K562 (cell line): ENCODE results near the gene SLC12A6. TPM values are rescaled to one million over a fixed set of nuclear protein-coding genes. Genes with fewer than 3 reads are reported as not detected.

Experiments
- ATAC-seq: fragments of 200-7000 bp; cut with Tn5 transposase; 3 replicates; pipeline ENCODE4 v1.9.1; 2020; ENCODE audit warnings: moderate library complexity
- BruUV-seq: library from RNA; stranded (reverse); fragments of 400-500 nt; replicated peaks from 2 replicates; lab custom pipeline; 2021; lab: Mats Ljungman, UMichigan
- CTCF ChIA-PET: fragments of 300-600 bp; formaldehyde crosslinking; extraction: SDS; loops from one replicate; lab custom pipeline; 2021; ENCODE audit warnings: low intra/inter-chr PET ratio; lab: Yijun Ruan, JAX
- POLR2A ChIA-PET: fragments of 300-600, 350-650 bp; sonication (Branson Sonifier 250); formaldehyde crosslinking; extraction: SDS; loops from one replicate; lab custom pipeline; 2021; ENCODE audit warnings: antibody characterized with exemption, inconsistent platforms; lab: Yijun Ruan, JAX
- DNase-seq, 4 experiments: peaks; one replicate each; pipeline versions ENCODE4 v3.0.0 to v3.0.0-alpha.2; 2011 to 2018; ENCODE audit warnings: low spot score in 3 of 4, mixed read lengths in 3 of 4; ENCODE audit errors: extremely low read depth in 1 of 4
- FAIRE-seq: peaks from 2 replicates; lab custom pipeline; 2011; peaks lifted over from hg19 to GRCh38; lab: Jason Lieb, UNC
- H2AFZ ChIP-seq: 2 replicates; pipeline ENCODE4 v1.6.0; 2011; ENCODE audit warnings: low read depth, low read length, control low read depth, inconsistent platforms
- H3K27ac ChIP-seq: fragments of 200-600 bp; 3 replicates; pipeline ENCODE4 v1.8.0; 2011; ENCODE audit warnings: low read depth, mild to moderate bottlenecking, control low read depth, inconsistent platforms, low read length, moderate library complexity, mixed read lengths; ENCODE audit errors: extremely low read depth
- H3K27me3 ChIP-seq, 2 experiments: fragments of 300-600 bp in 1 of 2; 2 replicates in 1 of 2; 3 replicates in 1 of 2; pipeline versions ENCODE4 v1.6.0 to v1.8.0; 2011; ENCODE audit warnings: inconsistent platforms in 2 of 2, low read length in 2 of 2, mild to moderate bottlenecking in 1 of 2, mixed read lengths in 1 of 2, moderate library complexity in 1 of 2; ENCODE audit not compliant: control insufficient read depth in 2 of 2, insufficient read depth in 2 of 2
- H3K36me3 ChIP-seq: fragments of 300-600 bp; 3 replicates; pipeline ENCODE4 v1.8.0; 2011; ENCODE audit warnings: mild to moderate bottlenecking, low read length, inconsistent platforms; ENCODE audit not compliant: control insufficient read depth, insufficient read depth
- H3K4me1 ChIP-seq, 2 experiments: fragments of 200-600 bp in 1 of 2; replicated peaks in 1 of 2; 2 replicates in 1 of 2; 3 replicates in 1 of 2; pipeline versions ENCODE4 v1.5.1 to v1.8.0; 2011; ENCODE audit warnings: inconsistent platforms in 2 of 2, low read length in 2 of 2, mild to moderate bottlenecking in 1 of 2, mixed read lengths in 1 of 2, moderate library complexity in 1 of 2; ENCODE audit not compliant: control insufficient read depth in 2 of 2, insufficient read depth in 2 of 2
- H3K4me2 ChIP-seq: 2 replicates; pipeline ENCODE4 v1.6.1; 2011; ENCODE audit warnings: low read length, control low read depth, inconsistent platforms, mixed read lengths; ENCODE audit not compliant: insufficient read depth
- H3K4me3 ChIP-seq: fragments of 200-600 bp; sonication (generic), shearing (Covaris generic); 2 replicates; pipeline ENCODE4 v1.5.1; 2016; ENCODE audit warnings: control low read depth, inconsistent platforms
- H3K79me2 ChIP-seq: fragments of 200-600 bp; 3 replicates; pipeline ENCODE4 v1.8.0; 2011; ENCODE audit warnings: low read length, inconsistent platforms; ENCODE audit not compliant: control insufficient read depth, insufficient read depth
- H3K9ac ChIP-seq, 2 experiments: 2 replicates each; pipeline versions ENCODE4 v1.6.0 to v1.6.1; 2011; ENCODE audit warnings: low read depth in 2 of 2, low read length in 2 of 2, control low read depth in 1 of 2, inconsistent platforms in 1 of 2, mild to moderate bottlenecking in 1 of 2, mixed read lengths in 1 of 2; ENCODE audit not compliant: insufficient read depth in 1 of 2
- H3K9me1 ChIP-seq: one replicate; pipeline ENCODE4 v1.6.0; 2011; ENCODE audit warnings: inconsistent platforms, mild to moderate bottlenecking, low read length, moderate library complexity; ENCODE audit not compliant: control insufficient read depth, insufficient read depth
- H3K9me3 ChIP-seq: replicated peaks from 2 replicates; pipeline ENCODE4 v1.5.1; 2011; ENCODE audit warnings: low read depth, low read length, inconsistent platforms; ENCODE audit not compliant: control insufficient read depth, insufficient read depth
- H4K20me1 ChIP-seq: replicated peaks from 2 replicates; pipeline ENCODE4 v1.6.1; 2011; ENCODE audit warnings: low read length, inconsistent platforms, mixed read lengths; ENCODE audit not compliant: control insufficient read depth, insufficient read depth
- CEBPG ChIP-seq, 3 experiments: fragments of 200-800 bp in 1 of 3; sonication (Bioruptor generic) in 1 of 3; sonication (generic) in 1 of 3; formaldehyde crosslinking in 1 of 3; IDR thresholded peaks in 2 of 3; conservative IDR thresholded peaks in 1 of 3; 2 replicates each; pipeline versions ENCODE4 v1.6.1 to v1.8.0; 2016 to 2022; ENCODE audit warnings: missing compliant biosample characterization in 2 of 3, missing genetic modification characterization in 2 of 3, mild to moderate bottlenecking in 1 of 3, missing genetic modification reagents in 1 of 3
- ILF3 ChIP-seq: fragments of 450-650 bp; IDR thresholded peaks from 2 replicates; pipeline ENCODE4 v1.6.1; 2018; ENCODE audit warnings: antibody characterized with exemption, mild to moderate bottlenecking, moderate library complexity, borderline replicate concordance
- LARP7 ChIP-seq: fragments of 450-650 bp; IDR thresholded peaks from 2 replicates; pipeline ENCODE4 v1.6.1; 2016
- MBD1 ChIP-seq: fragments of 250-450 bp; sonication (Bioruptor Pico); IDR thresholded peaks from 2 replicates; pipeline ENCODE4 v1.8.0; 2022; ENCODE audit warnings: inconsistent platforms
- NR0B1 ChIP-seq: fragments of 450-650 bp; IDR thresholded peaks from one replicate; pipeline ENCODE4 v1.6.1; 2018; ENCODE audit warnings: mild to moderate bottlenecking, moderate library complexity; ENCODE audit not compliant: partially characterized antibody
- PTTG1 ChIP-seq: fragments of 450-650 bp; IDR thresholded peaks from 2 replicates; pipeline ENCODE4 v1.6.1; 2016; ENCODE audit warnings: low read depth, mild to moderate bottlenecking, missing genetic modification characterization, missing compliant biosample characterization
- U2AF2 ChIP-seq: fragments of 200-400 bp; formaldehyde crosslinking; optimal IDR thresholded peaks from 2 replicates; pipeline ENCODE3; 2017; ENCODE audit warnings: low read depth, mild to moderate bottlenecking, low read length
- WGBS: fragments of 100-300 bp; shearing (Covaris generic); methylation state at CpG from one replicate; pipeline ENCODE4 v1.1.6; 2016; ENCODE audit warnings: low coverage, mixed read lengths; ENCODE audit not compliant: insufficient coverage; ENCODE audit errors: missing lambda C conversion rate; 5-methylcytosine and 5-hydroxymethylcytosine counted together
- in situ Hi-C: fragments of 300-500 bp; cut with MboI; formaldehyde crosslinking; loops from 4 replicates; pipeline ENCODE4 v1.15.0; 2018; ENCODE audit warnings: inconsistent platforms, mixed read lengths
- intact Hi-C: fragments of 100-400 bp; cut with micrococcal nuclease; formaldehyde crosslinking; loops from 2 replicates; pipeline ENCODE4 v1.14.2; 2022
- polyA plus RNA-seq, 8 experiments: library from polyadenylated mRNA; depleted of rRNA in 4 of 8; stranded (reverse) in 5 of 8; unstranded in 3 of 8; fragments of >200 nt; fragmentation: Nextera tagmentation in 2 of 8; fragmentation: Illumina TruSeq in 1 of 8; extraction: Ambion mirVana in 2 of 8; extraction: Trizol in 1 of 8; gene quantifications; 2 replicates each; pipeline versions ENCODE4 v1.2.1 to v1.2.3, GENCODE V29; 2011 to 2014; ENCODE audit warnings: inconsistent platforms in 1 of 8, missing spikeins in 1 of 8
- total RNA-seq, 7 experiments: library from RNA; depleted of rRNA in 6 of 7; stranded (reverse); fragments of >200 nt in 6 of 7; fragmentation: Illumina TruSeq in 2 of 7; extraction: Trizol in 2 of 7; gene quantifications; 2 replicates each; pipeline versions ENCODE4 v1.2.1 to v1.2.3, GENCODE V29; 2011 to 2021; ENCODE audit warnings: low replicate concordance in 1 of 7
- TF ChIP-seq, protein P1 (sequence below): fragments of 250-450 bp; sonication (Bioruptor Pico); IDR thresholded peaks from 2 replicates; pipeline ENCODE4 v1.5.0; 2021
- TF ChIP-seq, protein P2 (sequence below): sonication (generic); formaldehyde crosslinking; IDR thresholded peaks from 2 replicates; pipeline ENCODE4 v1.8.1; 2023; ENCODE audit warnings: mild to moderate bottlenecking, missing genetic modification reagents

Gene SLC12A6
- total and polyA plus RNA-seq, 9 of the 15 experiments (the other 6 are each of a cell fraction or from before 2014, with no cell fraction given), result 1.4 to 16.4 (median 6.7) TPM

DNA sequence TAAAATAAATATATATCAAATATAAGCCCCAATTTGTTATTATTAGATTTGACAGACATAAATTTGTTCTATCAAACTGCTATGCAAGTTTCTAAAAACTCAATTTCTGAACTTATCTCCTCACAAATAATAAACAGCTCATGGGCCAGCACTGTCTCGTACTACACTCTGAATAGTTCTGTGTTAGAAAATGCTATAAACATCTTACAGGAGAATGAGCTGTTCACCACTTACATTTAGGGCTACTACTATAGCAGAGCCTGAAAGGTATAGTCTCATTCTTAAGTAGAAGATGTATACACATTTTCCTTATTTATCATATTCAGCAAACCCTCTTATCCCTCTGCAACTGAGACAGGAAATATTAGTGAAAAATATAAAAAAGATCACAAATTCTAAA is 12.6 kb downstream of the SLC12A6 start:
- Histone ChIP-seq H3K4me2 (no peak overlapping the region), H3K4me3 (no peak overlapping the region), H3K27ac (no peak overlapping the region), H3K9me3 (no peaks in the 10 kb centered on the region), H3K9me1 (no peaks in the 10 kb centered on the region), H3K4me1 (no peaks in the 10 kb centered on the region), H3K9ac (no peak overlapping the region), H3K36me3 (no peaks in the 10 kb centered on the region), H3K27me3 (no peaks in the 10 kb centered on the region), H3K79me2 (no peaks in the 10 kb centered on the region), H2AFZ (no peak overlapping the region), H4K20me1 (no peaks in the 10 kb centered on the region)
- ChIA-PET CTCF (no interaction called here), POLR2A (interaction anchor here (0.8 to 1.5 kb wide), 2 partner anchors 11 to 116 kb away, joined by 4 read pairs; partner anchors contain the start of gene KATNBL1)
- BruUV-seq, result no TSS peak
- in situ Hi-C loops (no loop called here), intact Hi-C loops (no loop called here)
- DNase-seq (no peak), FAIRE-seq (no peak), ATAC-seq (no peak)
- TF ChIP-seq PTTG1 (tag), result no peak
- no peak for TF ChIP-seq ILF3
- TF ChIP-seq, protein P1, sequence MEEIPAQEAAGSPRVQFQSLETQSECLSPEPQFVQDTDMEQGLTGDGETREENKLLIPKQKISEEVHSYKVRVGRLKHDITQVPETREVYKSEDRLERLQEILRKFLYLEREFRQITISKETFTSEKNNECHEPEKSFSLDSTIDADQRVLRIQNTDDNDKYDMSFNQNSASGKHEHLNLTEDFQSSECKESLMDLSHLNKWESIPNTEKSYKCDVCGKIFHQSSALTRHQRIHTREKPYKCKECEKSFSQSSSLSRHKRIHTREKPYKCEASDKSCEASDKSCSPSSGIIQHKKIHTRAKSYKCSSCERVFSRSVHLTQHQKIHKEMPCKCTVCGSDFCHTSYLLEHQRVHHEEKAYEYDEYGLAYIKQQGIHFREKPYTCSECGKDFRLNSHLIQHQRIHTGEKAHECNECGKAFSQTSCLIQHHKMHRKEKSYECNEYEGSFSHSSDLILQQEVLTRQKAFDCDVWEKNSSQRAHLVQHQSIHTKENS (CRISPR knock-in tag), result no peak
- no peak for TF ChIP-seq LARP7
- no peak for TF ChIP-seq U2AF2
- WGBS, result 92% methylated on average over 1 of the region's 1 CpG

DNA sequence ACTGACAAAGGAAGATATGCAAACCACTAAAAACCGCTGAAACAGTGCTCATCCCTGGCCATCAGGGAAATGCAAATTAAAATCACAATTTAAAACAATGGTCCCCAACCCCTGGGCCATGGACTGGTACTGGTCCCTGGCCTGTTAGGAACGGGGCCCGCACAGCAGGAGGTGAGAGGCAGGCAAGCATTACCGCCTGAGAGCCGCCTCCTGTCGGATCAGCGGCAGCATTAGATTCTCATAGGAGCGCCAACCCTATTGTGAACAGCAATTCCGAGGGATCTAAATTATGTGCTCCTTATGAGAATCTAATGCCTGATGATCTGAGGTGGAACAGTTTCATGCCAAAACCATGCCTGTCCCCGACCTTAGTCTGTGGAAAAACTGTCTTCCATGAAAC is 14.4 kb downstream of the SLC12A6 start:
- FAIRE-seq (no peak), ATAC-seq (no peak), DNase-seq (no peak)
- no peak overlapping the region for H2AFZ ChIP-seq
- no peak overlapping the region for H3K4me2 ChIP-seq
- H3K9me1 ChIP-seq, result no peaks in the 10 kb centered on the region
- no peaks in the 10 kb centered on the region for H3K9me3 ChIP-seq
- H3K27me3 ChIP-seq, result no peaks in the 10 kb centered on the region
- no TSS peak for BruUV-seq
- in situ Hi-C loops, result no loop called here
- H4K20me1 ChIP-seq, result no peaks in the 10 kb centered on the region
- H3K27ac ChIP-seq, result no peak overlapping the region
- ChIA-PET POLR2A (no interaction called here), CTCF (no interaction called here)
- no peaks in the 10 kb centered on the region for H3K79me2 ChIP-seq
- WGBS, result 79% methylated on average over 10 of the region's 10 CpGs
- intact Hi-C loops, result no loop called here
- peaks cover 0 to 4% of the 10 kb centered on the region in 2 experiments; a peak in 3 of 5 replicates for H3K4me1 ChIP-seq
- H3K9ac ChIP-seq, result no peak overlapping the region
- no peaks in the 10 kb centered on the region for H3K36me3 ChIP-seq
- no peak overlapping the region for H3K4me3 ChIP-seq
- no peak for TF ChIP-seq NR0B1
- no peak for TF ChIP-seq MBD1 (CRISPR knock-in tag)
- TF ChIP-seq, protein P2, sequence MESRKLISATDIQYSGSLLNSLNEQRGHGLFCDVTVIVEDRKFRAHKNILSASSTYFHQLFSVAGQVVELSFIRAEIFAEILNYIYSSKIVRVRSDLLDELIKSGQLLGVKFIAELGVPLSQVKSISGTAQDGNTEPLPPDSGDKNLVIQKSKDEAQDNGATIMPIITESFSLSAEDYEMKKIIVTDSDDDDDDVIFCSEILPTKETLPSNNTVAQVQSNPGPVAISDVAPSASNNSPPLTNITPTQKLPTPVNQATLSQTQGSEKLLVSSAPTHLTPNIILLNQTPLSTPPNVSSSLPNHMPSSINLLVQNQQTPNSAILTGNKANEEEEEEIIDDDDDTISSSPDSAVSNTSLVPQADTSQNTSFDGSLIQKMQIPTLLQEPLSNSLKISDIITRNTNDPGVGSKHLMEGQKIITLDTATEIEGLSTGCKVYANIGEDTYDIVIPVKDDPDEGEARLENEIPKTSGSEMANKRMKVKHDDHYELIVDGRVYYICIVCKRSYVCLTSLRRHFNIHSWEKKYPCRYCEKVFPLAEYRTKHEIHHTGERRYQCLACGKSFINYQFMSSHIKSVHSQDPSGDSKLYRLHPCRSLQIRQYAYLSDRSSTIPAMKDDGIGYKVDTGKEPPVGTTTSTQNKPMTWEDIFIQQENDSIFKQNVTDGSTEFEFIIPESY (CRISPR knock-in tag), result peak; percentile 86
- no peak for TF ChIP-seq CEBPG (CRISPR knock-in tag; IDR thresholded peaks at IDR 0.05)
- no peak for TF ChIP-seq CEBPG (tag; conservative IDR thresholded peaks at IDR 0.05 in 1 of 2, IDR thresholded peaks at IDR 0.05 in 1 of 2)
